ENCODE results near the gene NELFE. TPM values are rescaled to one million over a fixed set of nuclear protein-coding genes. Genes with fewer than 3 reads are reported as not detected.
"Not testable (repeated sequence)": the region's sequence is repeated elsewhere in the genome, so short reads cannot be mapped to it uniquely, and the experiment has no call there.

NELFE gene
- total RNA-seq, 2 donors from 2014 or later = 62.4 to 69.3 TPM

- not testable (repeated sequence) for H3K27ac ChIP-seq; ATAC-seq (ENCODE audit: insufficient number of reproducible peaks, low FRiP score, low read depth); H3K4me1 ChIP-seq (ENCODE audit: control insufficient read depth in 1 of 2, low read depth in 2 of 2); DNase-seq (ENCODE audit: low spot score); H3K27me3 ChIP-seq (replicated peaks; ENCODE audit: insufficient read depth); H3K9me3 ChIP-seq; H3K36me3 ChIP-seq; H3K4me3 ChIP-seq
Measured at GRCh38 chr6:31994421-31994820, 35.6 kb upstream of the NELFE start.

- ATAC-seq (ENCODE audit: insufficient number of reproducible peaks, low FRiP score, low read depth); H3K36me3 ChIP-seq; H3K9me3 ChIP-seq; H3K27ac ChIP-seq; H3K4me3 ChIP-seq; H3K4me1 ChIP-seq (ENCODE audit: control insufficient read depth in 1 of 2, low read depth in 2 of 2); H3K27me3 ChIP-seq (replicated peaks; ENCODE audit: insufficient read depth); DNase-seq (ENCODE audit: low spot score): not testable (repeated sequence)
Measured at GRCh38 chr6:31989363-31989762, 30.6 kb upstream of the NELFE start.

GRCh38 chr6:31981744-31982143 is 23.0 kb upstream of the NELFE start, which contains the start of gene C4A:
TSS of gene C4A (plus strand) at chr6:31982057. CDS start at chr6:31982108, 51 bp downstream.
- H3K4me3 ChIP-seq; H3K27ac ChIP-seq; H3K27me3 ChIP-seq (replicated peaks; ENCODE audit: insufficient read depth); DNase-seq (ENCODE audit: low spot score); ATAC-seq (ENCODE audit: insufficient number of reproducible peaks, low FRiP score, low read depth); H3K4me1 ChIP-seq (ENCODE audit: control insufficient read depth in 1 of 2, low read depth in 2 of 2); H3K9me3 ChIP-seq: not testable (repeated sequence)
- peaks cover 12% of the 10 kb centered on the region for H3K36me3 ChIP-seq

- not testable (repeated sequence) for H3K4me1 ChIP-seq (ENCODE audit: control insufficient read depth in 1 of 2, low read depth in 2 of 2); ATAC-seq (ENCODE audit: insufficient number of reproducible peaks, low FRiP score, low read depth); DNase-seq (ENCODE audit: low spot score); H3K27ac ChIP-seq; H3K9me3 ChIP-seq; H3K27me3 ChIP-seq (replicated peaks; ENCODE audit: insufficient read depth); H3K4me3 ChIP-seq
- H3K36me3 ChIP-seq = peaks cover 12% of the 10 kb centered on the region
Measured at GRCh38 chr6:31980998-31981397, 22.2 kb upstream of the NELFE start.

- ATAC-seq (ENCODE audit: insufficient number of reproducible peaks, low FRiP score, low read depth); H3K27ac ChIP-seq; H3K4me3 ChIP-seq; H3K4me1 ChIP-seq (ENCODE audit: control insufficient read depth in 1 of 2, low read depth in 2 of 2); H3K27me3 ChIP-seq (replicated peaks; ENCODE audit: insufficient read depth); H3K9me3 ChIP-seq; DNase-seq (ENCODE audit: low spot score): not testable (repeated sequence)
- H3K36me3 ChIP-seq = peaks cover 12% of the 10 kb centered on the region
Measured at GRCh38 chr6:31980195-31980876, 21.6 kb upstream of the NELFE start.

GRCh38 chr6:31979238-31979898 is 20.6 kb upstream of the NELFE start:
- no peaks in the 10 kb centered on the region for H3K4me1 ChIP-seq (ENCODE audit: control insufficient read depth in 1 of 2, low read depth in 2 of 2)
- no peaks in the 10 kb centered on the region for H3K9me3 ChIP-seq
- peaks cover 12% of the 10 kb centered on the region for H3K36me3 ChIP-seq
- no peaks in the 10 kb centered on the region for H3K27me3 ChIP-seq (replicated peaks; ENCODE audit: insufficient read depth)
- DNase-seq (ENCODE audit: low spot score) (no peak), ATAC-seq (ENCODE audit: insufficient number of reproducible peaks, low FRiP score, low read depth) (no peak)
- H3K27ac ChIP-seq = no peak overlapping the region
- TF ChIP-seq CTCF (IDR thresholded peaks at IDR 0.05) = no peak
- no peak overlapping the region for H3K4me3 ChIP-seq

- Histone ChIP-seq H3K27me3 (replicated peaks; ENCODE audit: insufficient read depth) (no peaks in the 10 kb centered on the region), H3K27ac (no peak overlapping the region), H3K9me3 (no peaks in the 10 kb centered on the region), H3K36me3 (peaks cover 12% of the 10 kb centered on the region), H3K4me1 (ENCODE audit: control insufficient read depth in 1 of 2, low read depth in 2 of 2) (peaks cover 0 to 4% of the 10 kb centered on the region in 2 donors), H3K4me3 (no peak overlapping the region)
- no peak for TF ChIP-seq CTCF (IDR thresholded peaks at IDR 0.05)
- ATAC-seq (ENCODE audit: insufficient number of reproducible peaks, low FRiP score, low read depth) (no peak), DNase-seq (ENCODE audit: low spot score) (no peak)
Measured at GRCh38 chr6:31978831-31979230, 20.1 kb upstream of the NELFE start.
